ENCODE data around the gene FAM204A. TPM values are rescaled to one million over a fixed set of nuclear protein-coding genes. Genes with fewer than 3 reads are reported as not detected.
A peak's percentile ranks its signal among the peaks of the same experiment; 100 is the strongest.

FAM204A gene
- total RNA-seq, 4 donors from 2014 or later = 6.8 to 99.0 (median 51.3) TPM

DNA sequence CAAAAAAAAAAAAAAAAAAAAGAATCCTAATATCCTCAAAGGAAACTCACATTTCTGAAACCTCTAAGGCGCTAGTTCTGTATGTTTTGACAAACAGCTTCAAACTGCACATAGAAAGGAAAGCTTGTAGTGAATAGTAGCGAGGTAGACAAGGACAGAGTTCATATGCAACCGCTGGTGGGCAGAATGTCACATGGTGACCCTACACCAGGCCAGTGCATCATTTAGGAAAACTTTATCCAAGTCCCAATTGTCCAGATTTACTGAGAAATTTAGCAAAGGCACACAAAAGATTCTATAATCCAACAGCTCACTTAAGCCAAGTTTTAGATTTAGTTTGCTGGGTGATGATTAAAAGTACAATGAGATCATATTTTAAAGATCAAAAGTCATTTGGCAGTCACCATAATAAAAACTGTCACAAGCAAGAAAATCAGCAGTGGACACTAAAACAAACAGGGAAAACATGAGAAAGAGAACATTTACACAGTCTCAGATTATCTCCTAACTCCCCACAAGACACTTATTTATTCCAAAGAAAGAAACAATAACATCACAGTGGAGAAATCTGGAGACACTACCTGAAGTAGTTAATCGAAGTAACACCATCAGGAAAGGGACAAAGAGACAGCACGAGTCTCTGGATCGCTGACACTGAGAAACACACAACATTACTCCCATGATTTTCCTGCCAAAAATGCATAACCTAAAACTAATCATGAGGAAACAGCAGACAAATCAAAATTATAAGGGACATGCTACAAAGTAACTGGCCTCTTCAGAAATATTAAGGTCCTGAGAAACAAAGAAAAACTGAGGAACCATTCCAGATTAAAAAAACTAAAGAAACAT lies 20.2 kb downstream of the FAM204A start:
- H3K36me3 ChIP-seq = no peaks in the 10 kb centered on the region
- H3K27ac ChIP-seq = peak overlapping the region; percentile 32 to 51
- TF ChIP-seq POLR2A (IDR thresholded peaks at IDR 0.05) = no peak
- TF ChIP-seq, protein P1, sequence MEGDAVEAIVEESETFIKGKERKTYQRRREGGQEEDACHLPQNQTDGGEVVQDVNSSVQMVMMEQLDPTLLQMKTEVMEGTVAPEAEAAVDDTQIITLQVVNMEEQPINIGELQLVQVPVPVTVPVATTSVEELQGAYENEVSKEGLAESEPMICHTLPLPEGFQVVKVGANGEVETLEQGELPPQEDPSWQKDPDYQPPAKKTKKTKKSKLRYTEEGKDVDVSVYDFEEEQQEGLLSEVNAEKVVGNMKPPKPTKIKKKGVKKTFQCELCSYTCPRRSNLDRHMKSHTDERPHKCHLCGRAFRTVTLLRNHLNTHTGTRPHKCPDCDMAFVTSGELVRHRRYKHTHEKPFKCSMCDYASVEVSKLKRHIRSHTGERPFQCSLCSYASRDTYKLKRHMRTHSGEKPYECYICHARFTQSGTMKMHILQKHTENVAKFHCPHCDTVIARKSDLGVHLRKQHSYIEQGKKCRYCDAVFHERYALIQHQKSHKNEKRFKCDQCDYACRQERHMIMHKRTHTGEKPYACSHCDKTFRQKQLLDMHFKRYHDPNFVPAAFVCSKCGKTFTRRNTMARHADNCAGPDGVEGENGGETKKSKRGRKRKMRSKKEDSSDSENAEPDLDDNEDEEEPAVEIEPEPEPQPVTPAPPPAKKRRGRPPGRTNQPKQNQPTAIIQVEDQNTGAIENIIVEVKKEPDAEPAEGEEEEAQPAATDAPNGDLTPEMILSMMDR (IDR thresholded peaks at IDR 0.05) = no peak
- H3K4me1 ChIP-seq = no peaks in the 10 kb centered on the region
- H3K27me3 ChIP-seq = no peaks in the 10 kb centered on the region
- no peaks in the 10 kb centered on the region for H3K9me3 ChIP-seq
- DNase-seq = no peak
- H3K4me3 ChIP-seq = no peak overlapping the region
- intact Hi-C loops (cut with DNase I; ENCODE audit: low total_unique reads) = no loop called here

GRCh38 chr10:118315629-118316028 lies 26.5 kb downstream of the FAM204A start:
- no peak overlapping the region for H3K27ac ChIP-seq
- intact Hi-C loops (cut with DNase I; ENCODE audit: low total_unique reads) = no loop called here
- H3K36me3 ChIP-seq = no peaks in the 10 kb centered on the region
- H3K4me1 ChIP-seq = peaks cover 0 to 8% of the 10 kb centered on the region in 2 donors
- H3K27me3 ChIP-seq = no peaks in the 10 kb centered on the region
- no peak overlapping the region for H3K4me3 ChIP-seq
- no peak for DNase-seq
- TF ChIP-seq, protein P1 (IDR thresholded peaks at IDR 0.05) = no peak
- no peak for TF ChIP-seq POLR2A (IDR thresholded peaks at IDR 0.05)
- no peaks in the 10 kb centered on the region for H3K9me3 ChIP-seq

GRCh38 chr10:118314882-118315281 lies 27.2 kb downstream of the FAM204A start:
- H3K27me3 ChIP-seq = no peaks in the 10 kb centered on the region
- peaks cover 0 to 8% of the 10 kb centered on the region in 2 donors for H3K4me1 ChIP-seq
- H3K36me3 ChIP-seq = no peaks in the 10 kb centered on the region
- no peaks in the 10 kb centered on the region for H3K9me3 ChIP-seq
- TF ChIP-seq, protein P1 (IDR thresholded peaks at IDR 0.05) = no peak
- TF ChIP-seq POLR2A (IDR thresholded peaks at IDR 0.05) = no peak
- DNase-seq = no peak
- H3K4me3 ChIP-seq = no peak overlapping the region
- intact Hi-C loops (cut with DNase I; ENCODE audit: low total_unique reads) = no loop called here
- no peak overlapping the region for H3K27ac ChIP-seq

DNA sequence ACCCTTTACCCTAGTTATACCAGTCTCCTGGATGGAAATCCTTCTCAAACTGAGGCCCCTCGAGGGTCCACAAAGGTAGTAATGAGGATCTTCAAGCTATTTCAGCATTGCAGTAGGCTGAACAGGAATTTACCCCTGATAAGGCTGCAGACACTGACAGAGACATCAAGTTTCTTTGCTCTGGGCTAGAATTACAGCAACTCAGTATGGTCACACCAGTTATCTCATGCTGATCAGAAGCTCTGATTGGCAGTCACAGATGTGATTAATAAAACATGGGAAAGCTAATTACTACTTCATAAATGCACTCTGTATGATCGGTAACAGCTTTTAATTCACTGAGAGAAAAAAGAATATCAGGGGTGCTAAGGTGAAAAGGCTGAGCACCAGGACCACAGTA lies 30.6 kb downstream of the FAM204A start:
- TF ChIP-seq, protein P1 (IDR thresholded peaks at IDR 0.05) = no peak
- no peak for TF ChIP-seq POLR2A (IDR thresholded peaks at IDR 0.05)
- Histone ChIP-seq H3K27ac (peak overlapping the region in 1 of 2 donors; percentile 59), H3K9me3 (no peaks in the 10 kb centered on the region), H3K36me3 (no peaks in the 10 kb centered on the region), H3K4me1 (peaks cover 7 to 8% of the 10 kb centered on the region in 2 donors), H3K27me3 (no peaks in the 10 kb centered on the region), H3K4me3 (no peak overlapping the region)
- intact Hi-C loops (cut with DNase I; ENCODE audit: low total_unique reads) = no loop called here
- DNase-seq = no peak

GRCh38 chr10:118310822-118311221 lies 31.3 kb downstream of the FAM204A start:
- intact Hi-C loops (cut with DNase I; ENCODE audit: low total_unique reads) = no loop called here
- Histone ChIP-seq H3K36me3 (no peaks in the 10 kb centered on the region), H3K4me3 (no peak overlapping the region), H3K27ac (peak overlapping the region in 1 of 2 donors; percentile 59), H3K4me1 (peaks cover 7 to 8% of the 10 kb centered on the region in 2 donors), H3K9me3 (no peaks in the 10 kb centered on the region), H3K27me3 (no peaks in the 10 kb centered on the region)
- TF ChIP-seq, protein P1 (IDR thresholded peaks at IDR 0.05) = no peak
- no peak for TF ChIP-seq POLR2A (IDR thresholded peaks at IDR 0.05)
- no peak for DNase-seq

Measured in uterus (tissue), 4 donors.